ENCODE results near the gene SAG. TPM values are rescaled to one million over a fixed set of nuclear protein-coding genes. Genes with fewer than 3 reads are reported as not detected.

SAG gene
- total and polyA plus RNA-seq, 2 of the 13 experiments (the other 11 are each of a cell fraction or from before 2014, with no cell fraction given): not detected

DNA sequence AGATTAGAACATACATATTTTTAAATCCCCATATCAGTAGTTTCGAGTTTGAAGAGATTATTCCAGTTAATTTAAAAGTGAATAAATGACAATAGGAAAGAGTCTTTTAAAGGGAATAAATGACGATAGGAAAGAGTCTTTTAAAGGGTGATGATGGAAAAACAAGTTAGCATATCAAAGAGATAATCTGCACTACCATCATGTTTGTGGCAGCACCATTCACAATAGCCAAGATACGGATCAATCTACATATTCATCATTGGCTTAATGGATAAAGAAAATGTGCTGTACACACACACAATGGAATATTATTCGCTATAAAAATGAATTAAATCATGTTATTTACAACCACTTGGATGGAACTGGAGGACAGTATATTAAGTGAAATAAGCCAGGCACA is 41.1 kb upstream of the SAG start (continued):
- TF ChIP-seq, protein P1, sequence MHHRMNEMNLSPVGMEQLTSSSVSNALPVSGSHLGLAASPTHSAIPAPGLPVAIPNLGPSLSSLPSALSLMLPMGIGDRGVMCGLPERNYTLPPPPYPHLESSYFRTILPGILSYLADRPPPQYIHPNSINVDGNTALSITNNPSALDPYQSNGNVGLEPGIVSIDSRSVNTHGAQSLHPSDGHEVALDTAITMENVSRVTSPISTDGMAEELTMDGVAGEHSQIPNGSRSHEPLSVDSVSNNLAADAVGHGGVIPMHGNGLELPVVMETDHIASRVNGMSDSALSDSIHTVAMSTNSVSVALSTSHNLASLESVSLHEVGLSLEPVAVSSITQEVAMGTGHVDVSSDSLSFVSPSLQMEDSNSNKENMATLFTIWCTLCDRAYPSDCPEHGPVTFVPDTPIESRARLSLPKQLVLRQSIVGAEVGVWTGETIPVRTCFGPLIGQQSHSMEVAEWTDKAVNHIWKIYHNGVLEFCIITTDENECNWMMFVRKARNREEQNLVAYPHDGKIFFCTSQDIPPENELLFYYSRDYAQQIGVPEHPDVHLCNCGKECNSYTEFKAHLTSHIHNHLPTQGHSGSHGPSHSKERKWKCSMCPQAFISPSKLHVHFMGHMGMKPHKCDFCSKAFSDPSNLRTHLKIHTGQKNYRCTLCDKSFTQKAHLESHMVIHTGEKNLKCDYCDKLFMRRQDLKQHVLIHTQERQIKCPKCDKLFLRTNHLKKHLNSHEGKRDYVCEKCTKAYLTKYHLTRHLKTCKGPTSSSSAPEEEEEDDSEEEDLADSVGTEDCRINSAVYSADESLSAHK (CRISPR knock-in tag; IDR thresholded peaks at IDR 0.05; ENCODE audit: borderline replicate concordance): no peak
- TF ChIP-seq SOX6 (IDR thresholded peaks at IDR 0.05) (no peak), SOX6 (CRISPR knock-in tag; IDR thresholded peaks at IDR 0.05) (no peak)

DNA sequence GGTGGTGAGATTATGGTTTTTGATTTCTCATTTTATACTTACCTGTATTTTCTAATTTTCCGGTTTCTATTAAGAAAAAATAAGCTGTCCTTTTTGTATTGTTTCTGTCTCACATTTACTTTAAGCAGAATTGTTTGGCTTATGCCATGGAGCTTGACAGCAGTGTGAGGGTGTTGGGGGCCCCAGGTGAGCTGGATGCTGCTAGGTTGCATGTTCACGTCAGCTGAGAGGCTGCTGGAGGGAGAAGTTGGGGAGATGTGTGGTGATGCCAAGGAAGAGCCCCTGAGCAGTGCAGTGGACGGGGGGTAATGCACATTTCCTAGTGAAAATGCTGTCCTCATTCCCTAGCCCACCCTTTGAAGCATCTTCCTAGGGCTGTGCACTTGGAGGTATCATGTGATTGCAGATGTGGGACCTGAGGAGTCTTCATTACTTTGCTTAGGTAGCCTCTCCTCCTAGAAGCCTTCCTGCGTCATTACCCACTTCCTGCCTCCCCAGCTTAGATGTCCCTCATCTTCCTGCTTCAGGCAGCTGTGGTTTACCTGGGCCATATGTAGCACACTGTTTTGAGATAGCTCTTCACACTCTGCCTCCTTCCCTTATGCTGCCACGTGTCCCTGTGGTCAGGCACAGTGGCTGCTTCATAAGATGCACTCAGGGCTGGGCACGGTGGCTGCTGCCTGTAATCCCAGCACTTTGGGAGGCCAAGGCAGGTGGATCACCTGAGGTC is 39.9 kb upstream of the SAG start:
- intact Hi-C loops (cut with micrococcal nuclease; ENCODE audit: unreplicated experiment): no loop called here
- Histone ChIP-seq H2AFZ (ENCODE audit: low read length) (no peak overlapping the region), H3K27me3 (ENCODE audit: control insufficient read depth in 1 of 2, insufficient read depth in 2 of 2, low read length in 2 of 2) (no peaks in the 10 kb centered on the region), H3K4me1 (ENCODE audit: insufficient read depth, low read length) (no peaks in the 10 kb centered on the region), H3K9ac (ENCODE audit: insufficient read depth, low read depth, low read length) (no peak overlapping the region), H3K4me3 (replicated peaks in 1 of 3; ENCODE audit: insufficient read depth in 1 of 3, low read depth in 2 of 3, low read length in 3 of 3) (no peak overlapping the region), H3K79me2 (ENCODE audit: insufficient read depth, low read length) (no peaks in the 10 kb centered on the region), H4K20me1 (ENCODE audit: insufficient read depth, low read length) (no peaks in the 10 kb centered on the region), H3K27ac (ENCODE audit: extremely low read length, insufficient read depth, low read length) (no peak overlapping the region), H3K9me3 (ENCODE audit: low read length) (no peaks in the 10 kb centered on the region), H3K36me3 (replicated peaks in 1 of 2; ENCODE audit: control insufficient read depth in 1 of 2, insufficient read depth in 2 of 2, low read length in 2 of 2) (peaks cover 38 to 94% of the 10 kb centered on the region in 2 experiments), H3K4me2 (ENCODE audit: low read depth, low read length) (no peak overlapping the region)
- DNase-seq (ENCODE audit: low spot score): no peak
- ChIA-PET POLR2A (no interaction called here), CTCF (ENCODE audit: low intra/inter-chr PET ratio, low total read pairs) (no interaction called here)
- in situ Hi-C loops (cut with HindIII; ENCODE audit: extremely low pct_ligation_motif_present, low pct_unique_long_range_greater_than_20kb): no loop called here
- ATAC-seq: no peak
- no peak for FAIRE-seq
- no TSS peak for BruUV-seq (replicated peaks)
- 99% methylated on average over 6 of the region's 6 CpGs for WGBS (ENCODE audit: low lambda C conversion rate)
- no peak for TF ChIP-seq ZNF703 (CRISPR knock-in tag; IDR thresholded peaks at IDR 0.05; ENCODE audit: borderline replicate concordance)
- TF ChIP-seq ATAD3A (CRISPR knock-in tag; IDR thresholded peaks at IDR 0.05): no peak
- no peak for TF ChIP-seq NR2F6 (IDR thresholded peaks at IDR 0.05)
- no peak for TF ChIP-seq NR2F6 (CRISPR knock-in tag; IDR thresholded peaks at IDR 0.05)
- TF ChIP-seq ZNF556 (CRISPR knock-in tag; IDR thresholded peaks at IDR 0.05; ENCODE audit: borderline replicate concordance): no peak
- TF ChIP-seq, protein P2, sequence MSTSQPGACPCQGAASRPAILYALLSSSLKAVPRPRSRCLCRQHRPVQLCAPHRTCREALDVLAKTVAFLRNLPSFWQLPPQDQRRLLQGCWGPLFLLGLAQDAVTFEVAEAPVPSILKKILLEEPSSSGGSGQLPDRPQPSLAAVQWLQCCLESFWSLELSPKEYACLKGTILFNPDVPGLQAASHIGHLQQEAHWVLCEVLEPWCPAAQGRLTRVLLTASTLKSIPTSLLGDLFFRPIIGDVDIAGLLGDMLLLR (CRISPR knock-in tag; IDR thresholded peaks at IDR 0.05): no peak
- no peak for TF ChIP-seq NCOA2 (CRISPR knock-in tag; IDR thresholded peaks at IDR 0.05)
- TF ChIP-seq ISL2 (CRISPR knock-in tag; IDR thresholded peaks at IDR 0.05): no peak
- TF ChIP-seq, protein P3, sequence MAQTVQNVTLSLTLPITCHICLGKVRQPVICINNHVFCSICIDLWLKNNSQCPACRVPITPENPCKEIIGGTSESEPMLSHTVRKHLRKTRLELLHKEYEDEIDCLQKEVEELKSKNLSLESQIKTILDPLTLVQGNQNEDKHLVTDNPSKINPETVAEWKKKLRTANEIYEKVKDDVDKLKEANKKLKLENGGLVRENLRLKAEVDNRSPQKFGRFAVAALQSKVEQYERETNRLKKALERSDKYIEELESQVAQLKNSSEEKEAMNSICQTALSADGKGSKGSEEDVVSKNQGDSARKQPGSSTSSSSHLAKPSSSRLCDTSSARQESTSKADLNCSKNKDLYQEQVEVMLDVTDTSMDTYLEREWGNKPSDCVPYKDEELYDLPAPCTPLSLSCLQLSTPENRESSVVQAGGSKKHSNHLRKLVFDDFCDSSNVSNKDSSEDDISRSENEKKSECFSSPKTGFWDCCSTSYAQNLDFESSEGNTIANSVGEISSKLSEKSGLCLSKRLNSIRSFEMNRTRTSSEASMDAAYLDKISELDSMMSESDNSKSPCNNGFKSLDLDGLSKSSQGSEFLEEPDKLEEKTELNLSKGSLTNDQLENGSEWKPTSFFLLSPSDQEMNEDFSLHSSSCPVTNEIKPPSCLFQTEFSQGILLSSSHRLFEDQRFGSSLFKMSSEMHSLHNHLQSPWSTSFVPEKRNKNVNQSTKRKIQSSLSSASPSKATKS (CRISPR knock-in tag; IDR thresholded peaks at IDR 0.05): no peak
- TF ChIP-seq, protein P4, sequence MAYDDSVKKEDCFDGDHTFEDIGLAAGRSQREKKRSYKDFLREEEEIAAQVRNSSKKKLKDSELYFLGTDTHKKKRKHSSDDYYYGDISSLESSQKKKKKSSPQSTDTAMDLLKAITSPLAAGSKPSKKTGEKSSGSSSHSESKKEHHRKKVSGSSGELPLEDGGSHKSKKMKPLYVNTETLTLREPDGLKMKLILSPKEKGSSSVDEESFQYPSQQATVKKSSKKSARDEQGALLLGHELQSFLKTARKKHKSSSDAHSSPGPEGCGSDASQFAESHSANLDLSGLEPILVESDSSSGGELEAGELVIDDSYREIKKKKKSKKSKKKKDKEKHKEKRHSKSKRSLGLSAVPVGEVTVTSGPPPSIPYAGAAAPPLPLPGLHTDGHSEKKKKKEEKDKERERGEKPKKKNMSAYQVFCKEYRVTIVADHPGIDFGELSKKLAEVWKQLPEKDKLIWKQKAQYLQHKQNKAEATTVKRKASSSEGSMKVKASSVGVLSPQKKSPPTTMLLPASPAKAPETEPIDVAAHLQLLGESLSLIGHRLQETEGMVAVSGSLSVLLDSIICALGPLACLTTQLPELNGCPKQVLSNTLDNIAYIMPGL (CRISPR knock-in tag; IDR thresholded peaks at IDR 0.05; ENCODE audit: borderline replicate concordance in 1 of 2, low read depth in 1 of 2): no peak
- TF ChIP-seq ZSCAN31 (CRISPR knock-in tag; IDR thresholded peaks at IDR 0.05; ENCODE audit: low read depth): no peak
